H9 (cell line): ENCODE data around the gene PNPLA7. TPM values are rescaled to one million over a fixed set of nuclear protein-coding genes. Genes with fewer than 3 reads are reported as not detected.

Experiments
- DNase-seq: peaks from one replicate; pipeline ENCODE4 v3.0.0-alpha.2; 2017
- H2AFZ ChIP-seq: one replicate; pipeline ENCODE4 v1.6.1; 2013; ENCODE audit warnings: mild to moderate bottlenecking, low read length, control low read depth, moderate library complexity
- H2AK5ac ChIP-seq: 2 replicates; pipeline ENCODE4 v1.6.1; 2013; ENCODE audit warnings: low read length, control low read depth, mixed read lengths; ENCODE audit not compliant: insufficient read length
- H2BK120ac ChIP-seq: one replicate; pipeline ENCODE4 v1.6.1; 2013; ENCODE audit warnings: low read depth, mild to moderate bottlenecking, low read length, control low read depth, inconsistent platforms; ENCODE audit not compliant: poor library complexity, severe bottlenecking
- H2BK12ac ChIP-seq: 2 replicates; pipeline ENCODE4 v1.6.1; 2013; ENCODE audit warnings: low read length, control low read depth, mixed read lengths, low read depth; ENCODE audit not compliant: insufficient read length
- H2BK15ac ChIP-seq: 2 replicates; pipeline ENCODE4 v1.6.1; 2013; ENCODE audit warnings: low read depth, low read length, control low read depth
- H2BK20ac ChIP-seq: one replicate; pipeline ENCODE4 v1.6.1; 2013; ENCODE audit warnings: low read depth, mild to moderate bottlenecking, low read length, control low read depth, inconsistent platforms; ENCODE audit not compliant: poor library complexity, severe bottlenecking
- H2BK5ac ChIP-seq: 2 replicates; pipeline ENCODE4 v1.6.1; 2013; ENCODE audit warnings: low read length, control low read depth, mixed read lengths; ENCODE audit not compliant: insufficient read length
- H3K14ac ChIP-seq: 2 replicates; pipeline ENCODE4 v1.6.1; 2013; ENCODE audit warnings: low read length, control low read depth; ENCODE audit not compliant: insufficient read depth
- H3K18ac ChIP-seq: 2 replicates; pipeline ENCODE4 v1.6.1; 2013; ENCODE audit warnings: low read depth, mild to moderate bottlenecking, mixed read lengths, low read length, control low read depth; ENCODE audit not compliant: insufficient read length
- H3K23ac ChIP-seq: 2 replicates; pipeline ENCODE4 v1.6.1; 2013; ENCODE audit warnings: low read length, control low read depth, mixed read lengths, low read depth; ENCODE audit not compliant: insufficient read length
- H3K23me2 ChIP-seq: 2 replicates; pipeline ENCODE4 v1.6.1; 2013; ENCODE audit warnings: low read depth, mild to moderate bottlenecking, mixed read lengths, low read length, control low read depth; ENCODE audit not compliant: insufficient read length, poor library complexity, severe bottlenecking
- H3K27ac ChIP-seq: 2 replicates; pipeline ENCODE4 v1.5.1; 2013; ENCODE audit warnings: low read length, control low read depth, mixed read lengths, low read depth; ENCODE audit not compliant: insufficient read length
- H3K27me3 ChIP-seq: 2 replicates; pipeline ENCODE4 v1.6.1; 2013; ENCODE audit warnings: low read length, control low read depth, inconsistent platforms; ENCODE audit not compliant: insufficient read depth
- H3K4ac ChIP-seq: 2 replicates; pipeline ENCODE4 v1.6.1; 2013; ENCODE audit warnings: low read depth, mild to moderate bottlenecking, control low read depth, inconsistent platforms, low read length, moderate library complexity
- H3K4me1 ChIP-seq: 2 replicates; pipeline ENCODE4 v1.6.1; 2013; ENCODE audit warnings: low read length, control low read depth, inconsistent platforms; ENCODE audit not compliant: insufficient read depth
- H3K4me2 ChIP-seq: 2 replicates; pipeline ENCODE4 v1.6.1; 2013; ENCODE audit warnings: low read length, control low read depth, mixed read lengths; ENCODE audit not compliant: insufficient read length, insufficient read depth
- H3K56ac ChIP-seq: 2 replicates; pipeline ENCODE4 v1.6.1; 2013; ENCODE audit warnings: low read depth, mild to moderate bottlenecking, mixed read lengths, low read length, control low read depth; ENCODE audit not compliant: insufficient read length
- H3K79me1 ChIP-seq: 2 replicates; pipeline ENCODE4 v1.6.1; 2013; ENCODE audit warnings: low read depth, mild to moderate bottlenecking, moderate library complexity, low read length, control low read depth, inconsistent platforms; ENCODE audit not compliant: insufficient read depth, poor library complexity, severe bottlenecking
- H3K79me2 ChIP-seq: 2 replicates; pipeline ENCODE4 v1.6.1; 2013; ENCODE audit warnings: low read length, control low read depth, inconsistent platforms; ENCODE audit not compliant: insufficient read depth
- H3K9ac ChIP-seq: 2 replicates; pipeline ENCODE4 v1.6.1; 2013; ENCODE audit warnings: low read length, control low read depth, mixed read lengths; ENCODE audit not compliant: insufficient read length; ENCODE audit errors: extremely low read depth
- H3K9me3 ChIP-seq: one replicate; pipeline ENCODE4 v1.6.1; 2013; ENCODE audit warnings: low read depth, low read length, inconsistent platforms; ENCODE audit not compliant: control insufficient read depth
- H3T11ph ChIP-seq: one replicate; pipeline ENCODE4 v1.6.1; 2013; ENCODE audit warnings: mild to moderate bottlenecking, low read length, control low read depth, inconsistent platforms
- H4K20me1 ChIP-seq: one replicate; pipeline ENCODE4 v1.6.1; 2013; ENCODE audit not compliant: control insufficient read depth, insufficient read length, insufficient read depth
- H4K5ac ChIP-seq: 2 replicates; pipeline ENCODE4 v1.6.1; 2013; ENCODE audit warnings: low read depth, mild to moderate bottlenecking, mixed read lengths, low read length, control low read depth; ENCODE audit not compliant: insufficient read length
- H4K8ac ChIP-seq: replicated peaks from 2 replicates; pipeline ENCODE4 v1.6.1; 2013; ENCODE audit warnings: low read length, control low read depth, mixed read lengths, low read depth; ENCODE audit not compliant: insufficient read length
- H4K91ac ChIP-seq: 2 replicates; pipeline ENCODE4 v1.6.1; 2013; ENCODE audit warnings: low read depth, mild to moderate bottlenecking, moderate library complexity, mixed read lengths, low read length, control low read depth; ENCODE audit not compliant: insufficient read length
- H3K27ac Mint-ChIP-seq, 3 experiments: 2 replicates in 2 of 3; 3 replicates in 1 of 3; pipeline ENCODE4 v1.8.0; 2020 to 2021; ENCODE audit warnings: mixed read lengths in 3 of 3, mild to moderate bottlenecking in 1 of 3, moderate library complexity in 1 of 3
- H3K27me3 Mint-ChIP-seq: 2 replicates; pipeline ENCODE4 v1.8.0; 2021; ENCODE audit warnings: low read depth, mild to moderate bottlenecking, moderate library complexity, mixed read lengths
- H3K36me3 Mint-ChIP-seq, 3 experiments: 2 replicates in 2 of 3; 3 replicates in 1 of 3; pipeline ENCODE4 v1.8.0; 2020 to 2021; ENCODE audit warnings: low read depth in 3 of 3, mixed read lengths in 3 of 3; ENCODE audit not compliant: insufficient read depth in 1 of 3
- H3K4me1 Mint-ChIP-seq, 2 experiments: 2 replicates each; pipeline ENCODE4 v1.8.0; 2020; ENCODE audit warnings: mixed read lengths in 2 of 2
- H3K4me3 Mint-ChIP-seq, 2 experiments: 2 replicates in 1 of 2; 3 replicates in 1 of 2; pipeline ENCODE4 v1.8.0; 2020 to 2021; ENCODE audit warnings: mild to moderate bottlenecking in 2 of 2, mixed read lengths in 2 of 2, moderate library complexity in 1 of 2
- H3K9me3 Mint-ChIP-seq, 2 experiments: 2 replicates in 1 of 2; 3 replicates in 1 of 2; pipeline ENCODE4 v1.8.0; 2020; ENCODE audit warnings: mild to moderate bottlenecking in 2 of 2, mixed read lengths in 2 of 2, moderate library complexity in 1 of 2
- CTCF ChIP-seq: fragments of 200-600 bp; sonication (generic); conservative IDR thresholded peaks from 3 replicates; pipeline ENCODE4 v1.8.0; 2021; ENCODE audit warnings: antibody characterized with exemption, mild to moderate bottlenecking
- WGBS: extraction: QIAGEN DNeasy Blood & Tissue Kit; methylation state at CpG from one replicate; pipeline ENCODE4 v1.1.7; 2013; ENCODE audit warnings: missing lambda C conversion rate, low lambda C conversion rate, mixed read lengths; ENCODE audit not compliant: insufficient read length; ENCODE audit errors: extremely low coverage; 5-methylcytosine and 5-hydroxymethylcytosine counted together
- total RNA-seq: library from RNA; stranded (reverse); gene quantifications from 2 replicates; pipeline ENCODE4 v1.2.1, GENCODE V29; 2021

PNPLA7 gene
- total RNA-seq, 1 experiment from 2014 or later, result 1.8 TPM

DNA sequence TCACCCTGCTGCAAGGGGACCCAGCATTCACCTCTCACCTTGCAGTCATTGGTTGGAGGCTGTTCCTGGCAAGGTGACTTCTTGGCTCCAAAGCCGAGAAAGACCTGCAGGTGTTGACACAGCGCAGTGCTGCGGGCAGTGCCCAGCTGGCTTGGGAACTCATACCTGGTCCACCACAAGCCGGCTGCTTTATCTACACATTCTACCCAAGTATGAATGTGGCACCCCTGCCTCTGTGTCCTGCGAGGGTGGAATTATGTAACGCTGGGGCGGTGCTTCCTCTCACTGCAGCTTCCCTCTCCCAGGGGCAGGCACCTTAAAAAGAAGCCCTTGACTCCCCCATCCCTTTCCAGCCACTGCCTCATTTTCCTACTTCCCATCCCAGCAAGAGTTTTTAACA lies 42.6 kb upstream of the PNPLA7 start:
- H3K4me1 Mint-ChIP-seq, result peaks cover 5 to 14% of the 10 kb centered on the region in 2 experiments; a peak in 3 of 4 replicates
- no peak overlapping the region; the same call in 1 of the 2 replicates for H3K14ac ChIP-seq
- no peak for TF ChIP-seq CTCF
- no CpG with 5 or more reads among the region's 7 CpGs for WGBS
- H3K27ac Mint-ChIP-seq, result 0 out of 7 replicates have a peak overlapping the region, but pooled peaks of 1 of the 3 experiments have one; percentile 77
- peaks cover 6% of the 10 kb centered on the region for H3K79me1 ChIP-seq
- H2AK5ac ChIP-seq, result no peak overlapping the region
- H3T11ph ChIP-seq, result no peak overlapping the region
- no peak overlapping the region for H3K9ac ChIP-seq
- no peak overlapping the region for H2BK120ac ChIP-seq
- H4K91ac ChIP-seq, result no peak overlapping the region
- no peak overlapping the region for H2AFZ ChIP-seq
- peaks cover 9% of the 10 kb centered on the region for H3K23me2 ChIP-seq
- no peaks in the 10 kb centered on the region; a peak in 1 of 5 replicates for H3K9me3 Mint-ChIP-seq
- no peaks in the 10 kb centered on the region for H4K20me1 ChIP-seq
- H3K9me3 ChIP-seq, result no peaks in the 10 kb centered on the region
- H3K4ac ChIP-seq, result no peak overlapping the region
- peaks cover 4% of the 10 kb centered on the region; the same call in 1 of the 2 replicates for H3K79me2 ChIP-seq
- no peaks in the 10 kb centered on the region for H3K27me3 ChIP-seq
- no peak overlapping the region for H3K4me3 Mint-ChIP-seq
- no peak overlapping the region for H2BK5ac ChIP-seq
- no peak overlapping the region for H2BK15ac ChIP-seq
- no peak overlapping the region for H3K18ac ChIP-seq
- H3K4me1 ChIP-seq, result peaks cover 4% of the 10 kb centered on the region; the same call in 1 of the 2 replicates
- H3K27me3 Mint-ChIP-seq, result peaks cover 14% of the 10 kb centered on the region
- DNase-seq, result no peak
- H2BK20ac ChIP-seq, result no peak overlapping the region
- H2BK12ac ChIP-seq, result no peak overlapping the region
- peaks cover 9 to 18% (median 11%) of the 10 kb centered on the region in 3 experiments; a peak in 6 of 7 replicates for H3K36me3 Mint-ChIP-seq
- H3K27ac ChIP-seq, result no peak overlapping the region
- no peak overlapping the region for H3K4me2 ChIP-seq
- H3K23ac ChIP-seq, result no peak overlapping the region
- no peak overlapping the region for H3K56ac ChIP-seq
- no peak overlapping the region for H4K8ac ChIP-seq
- H4K5ac ChIP-seq, result no peak overlapping the region
